Measurements from ENCODE around the gene GTF3C4. TPM values are rescaled to one million over a fixed set of nuclear protein-coding genes. Genes with fewer than 3 reads are reported as not detected.

GTF3C4 gene
- polyA plus RNA-seq, 1 donor from 2014 or later = 11.1 TPM

- Histone ChIP-seq H3F3A (ENCODE audit: insufficient read depth, low read length, poor library complexity, severe bottlenecking) (no peaks in the 10 kb centered on the region), H4K20me1 (ENCODE audit: insufficient read depth) (no peaks in the 10 kb centered on the region), H3K9me2 (ENCODE audit: insufficient read depth, low read length) (no peaks in the 10 kb centered on the region), H3K4me2 (ENCODE audit: low read length) (no peak overlapping the region), H3K4me3 (ENCODE audit: low read length) (peak overlapping the region; percentile 13), H2AFZ (ENCODE audit: low read depth, low read length) (no peak overlapping the region), H3K9me3 (ENCODE audit: low read length) (no peaks in the 10 kb centered on the region), H3K27me3 (ENCODE audit: insufficient read depth, low read depth, low read length) (no peaks in the 10 kb centered on the region), H3K36me3 (ENCODE audit: insufficient read depth, low read length) (no peaks in the 10 kb centered on the region), H3K27ac (ENCODE audit: low read length) (no peak overlapping the region), H3K9ac (ENCODE audit: low read length) (no peak overlapping the region), H3K79me2 (replicated peaks; ENCODE audit: insufficient read depth, low read length) (no peaks in the 10 kb centered on the region)
- TF ChIP-seq EP300 (conservative IDR thresholded peaks at IDR 0.05; ENCODE audit: poor library complexity, severe bottlenecking) = no peak
- no peak for TF ChIP-seq REST (IDR thresholded peaks at IDR 0.05; ENCODE audit: borderline replicate concordance)
- TF ChIP-seq CTCF (IDR thresholded peaks at IDR 0.05; ENCODE audit: poor library complexity, severe bottlenecking) = no peak
- no peak for TF ChIP-seq TAF1 (IDR thresholded peaks at IDR 0.05; ENCODE audit: low read depth)
- TF ChIP-seq POLR2AphosphoS5 (IDR thresholded peaks at IDR 0.05) = no peak
- TF ChIP-seq SMC3 (conservative IDR thresholded peaks at IDR 0.05; ENCODE audit: poor library complexity) = no peak
- TF ChIP-seq EZH2 (IDR thresholded peaks at IDR 0.05; ENCODE audit: borderline replicate concordance, insufficient read depth, low read length, poor library complexity, severe bottlenecking) = no peak
- no peak for TF ChIP-seq MXI1 (conservative IDR thresholded peaks at IDR 0.05; ENCODE audit: poor library complexity, severe bottlenecking)
- no peak for TF ChIP-seq RAD21 (conservative IDR thresholded peaks at IDR 0.05)
Observed at GRCh38 chr9:132723809-132724208, 53.5 kb downstream of the GTF3C4 start.

- no peak for TF ChIP-seq SMC3 (conservative IDR thresholded peaks at IDR 0.05; ENCODE audit: poor library complexity)
- no peak for TF ChIP-seq CTCF (IDR thresholded peaks at IDR 0.05; ENCODE audit: poor library complexity, severe bottlenecking)
- TF ChIP-seq TAF1 (IDR thresholded peaks at IDR 0.05; ENCODE audit: low read depth) = no peak
- no peak for TF ChIP-seq POLR2AphosphoS5 (IDR thresholded peaks at IDR 0.05)
- H4K20me1 ChIP-seq (ENCODE audit: insufficient read depth) = no peaks in the 10 kb centered on the region
Observed at GRCh38 chr9:132725306-132725705, 55.0 kb downstream of the GTF3C4 start.

More at GRCh38 chr9:132725306-132725705, 55.0 kb downstream of the GTF3C4 start:
- Histone ChIP-seq H2AFZ (ENCODE audit: low read depth, low read length) (no peak overlapping the region), H3K4me3 (ENCODE audit: low read length) (no peak overlapping the region), H3F3A (ENCODE audit: insufficient read depth, low read length, poor library complexity, severe bottlenecking) (no peaks in the 10 kb centered on the region), H3K27me3 (ENCODE audit: insufficient read depth, low read depth, low read length) (no peaks in the 10 kb centered on the region), H3K4me2 (ENCODE audit: low read length) (no peak overlapping the region), H3K27ac (ENCODE audit: low read length) (no peak overlapping the region), H3K9ac (ENCODE audit: low read length) (no peak overlapping the region), H3K9me2 (ENCODE audit: insufficient read depth, low read length) (no peaks in the 10 kb centered on the region), H3K79me2 (replicated peaks; ENCODE audit: insufficient read depth, low read length) (no peaks in the 10 kb centered on the region), H3K9me3 (ENCODE audit: low read length) (no peaks in the 10 kb centered on the region), H3K36me3 (ENCODE audit: insufficient read depth, low read length) (no peaks in the 10 kb centered on the region)
